ENCODE results near the gene CIDEC.

The CIDEC gene

DNA sequence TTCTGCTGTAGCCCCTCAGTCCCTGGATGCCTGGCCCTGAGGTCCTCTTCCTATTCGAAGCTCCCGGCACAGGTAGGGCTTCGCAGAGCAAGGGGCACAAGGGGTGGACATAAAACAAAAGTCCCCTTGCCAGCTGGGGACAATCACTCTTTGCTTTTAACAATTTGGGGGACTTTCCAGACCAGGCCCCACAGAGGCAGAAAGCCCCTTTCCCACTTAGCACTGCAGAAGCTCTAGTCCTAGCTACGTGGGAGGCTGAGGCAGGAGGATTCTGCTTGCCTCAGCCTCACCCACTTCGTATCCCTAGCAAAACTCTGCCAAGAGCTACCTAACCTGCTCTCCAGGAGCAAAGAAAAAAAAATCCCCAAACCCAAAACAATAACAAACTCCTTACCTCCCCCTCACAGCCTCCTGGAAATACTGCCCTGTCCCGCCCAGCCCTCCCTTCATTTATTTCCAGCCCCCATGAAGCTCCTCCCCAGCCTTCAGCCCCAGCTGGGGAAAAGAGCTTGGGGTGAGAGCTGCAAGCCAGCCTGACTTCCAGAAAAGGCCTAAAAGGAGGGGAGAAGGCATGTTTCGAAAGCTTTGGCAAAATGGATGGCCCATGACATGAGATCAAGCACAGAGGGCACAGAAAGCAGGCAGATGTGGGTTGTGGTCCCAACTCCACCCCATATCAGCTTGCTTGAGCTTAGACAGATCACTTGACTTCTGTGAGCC, at the start of gene CIDEC:
TSS of gene CIDEC (minus strand) at position 424 of the 720 bp plus-strand sequence. CDS start 1,767 bp downstream, outside the sequence.
- in situ Hi-C loops (cut with HindIII; ENCODE audit: low pct_ligation_motif_present, low pct_unique_long_range_greater_than_20kb, low sequenced_read_pairs), result no loop called here
- DNase-seq, result no peak

DNA sequence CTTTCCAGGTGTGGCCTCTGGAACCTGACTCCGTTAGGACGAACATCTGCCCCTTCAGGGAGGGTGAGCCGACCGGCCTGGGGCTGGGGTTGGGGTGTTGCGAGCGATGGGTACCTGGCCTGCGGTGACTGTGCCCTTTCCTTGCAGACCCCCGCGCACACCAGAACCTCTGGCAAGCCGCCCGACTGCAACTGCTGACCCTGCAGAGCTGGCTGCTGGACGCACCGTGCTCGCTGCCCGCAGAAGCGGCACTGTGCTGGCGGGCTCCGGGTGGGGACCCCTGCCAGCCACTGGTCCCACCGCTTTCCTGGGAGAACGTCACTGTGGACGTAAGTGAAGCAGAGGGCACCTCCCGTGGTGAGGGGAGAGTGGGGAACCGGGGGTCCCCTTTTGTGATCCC, 48.1 kb upstream of the CIDEC start:
- DNase-seq, result no peak
- in situ Hi-C loops (cut with HindIII; ENCODE audit: low pct_ligation_motif_present, low pct_unique_long_range_greater_than_20kb, low sequenced_read_pairs), result no loop called here

GRCh38 chr3:9918261-9919038, 38.4 kb upstream of the CIDEC start:
- DNase-seq, result no peak
- in situ Hi-C loops (cut with HindIII; ENCODE audit: low pct_ligation_motif_present, low pct_unique_long_range_greater_than_20kb, low sequenced_read_pairs), result no loop called here

DNA sequence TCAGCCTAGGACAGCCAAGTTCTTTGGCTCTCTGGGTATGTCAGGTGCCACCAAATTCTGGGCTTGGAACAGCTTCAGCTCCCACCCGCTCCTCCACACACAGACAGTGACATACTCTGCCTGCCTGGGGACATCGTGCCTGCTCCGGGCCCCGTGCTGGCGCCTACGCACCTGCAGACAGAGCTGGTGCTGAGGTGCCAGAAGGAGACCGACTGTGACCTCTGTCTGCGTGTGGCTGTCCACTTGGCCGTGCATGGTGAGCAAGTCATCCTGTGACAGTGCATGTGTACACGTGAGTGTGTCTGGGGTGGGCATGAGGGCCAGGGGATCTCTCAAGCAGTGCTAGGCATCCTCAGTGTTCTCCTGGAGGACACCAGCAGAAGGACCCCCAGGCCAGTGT, 37.8 kb upstream of the CIDEC start:
- in situ Hi-C loops (cut with HindIII; ENCODE audit: low pct_ligation_motif_present, low pct_unique_long_range_greater_than_20kb, low sequenced_read_pairs), result no loop called here
- no peak for DNase-seq

- in situ Hi-C loops (cut with HindIII; ENCODE audit: low pct_ligation_motif_present, low pct_unique_long_range_greater_than_20kb, low sequenced_read_pairs), result no loop called here
- peak; percentile 87 for DNase-seq
Observed at GRCh38 chr3:9916734-9917680, 37.0 kb upstream of the CIDEC start, which contains the start of gene IL17RC. TSS of gene IL17RC (plus strand) at chr3:9917098. CDS start at chr3:9917316, 218 bp downstream.

DNA sequence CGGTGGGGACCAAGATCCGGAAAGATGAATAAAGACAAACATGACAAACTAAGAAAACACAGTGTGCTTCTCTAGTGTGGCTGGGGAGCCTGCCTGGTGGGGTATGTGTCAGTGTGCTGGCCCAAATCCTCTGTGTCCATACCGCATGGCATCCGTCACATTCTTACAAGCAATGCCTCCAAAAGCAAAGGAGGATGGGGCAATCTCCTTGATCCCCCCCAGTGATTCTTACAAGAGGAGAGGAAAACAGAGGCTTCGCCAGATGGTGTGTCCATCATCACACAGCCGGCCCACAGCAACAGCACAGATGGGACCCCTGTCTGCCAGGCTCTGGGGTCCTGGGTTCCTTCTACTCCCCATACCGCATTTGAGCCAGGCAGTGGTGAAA, 36.3 kb upstream of the CIDEC start:
- DNase-seq, result no peak
- in situ Hi-C loops (cut with HindIII; ENCODE audit: low pct_ligation_motif_present, low pct_unique_long_range_greater_than_20kb, low sequenced_read_pairs), result no loop called here

DNA sequence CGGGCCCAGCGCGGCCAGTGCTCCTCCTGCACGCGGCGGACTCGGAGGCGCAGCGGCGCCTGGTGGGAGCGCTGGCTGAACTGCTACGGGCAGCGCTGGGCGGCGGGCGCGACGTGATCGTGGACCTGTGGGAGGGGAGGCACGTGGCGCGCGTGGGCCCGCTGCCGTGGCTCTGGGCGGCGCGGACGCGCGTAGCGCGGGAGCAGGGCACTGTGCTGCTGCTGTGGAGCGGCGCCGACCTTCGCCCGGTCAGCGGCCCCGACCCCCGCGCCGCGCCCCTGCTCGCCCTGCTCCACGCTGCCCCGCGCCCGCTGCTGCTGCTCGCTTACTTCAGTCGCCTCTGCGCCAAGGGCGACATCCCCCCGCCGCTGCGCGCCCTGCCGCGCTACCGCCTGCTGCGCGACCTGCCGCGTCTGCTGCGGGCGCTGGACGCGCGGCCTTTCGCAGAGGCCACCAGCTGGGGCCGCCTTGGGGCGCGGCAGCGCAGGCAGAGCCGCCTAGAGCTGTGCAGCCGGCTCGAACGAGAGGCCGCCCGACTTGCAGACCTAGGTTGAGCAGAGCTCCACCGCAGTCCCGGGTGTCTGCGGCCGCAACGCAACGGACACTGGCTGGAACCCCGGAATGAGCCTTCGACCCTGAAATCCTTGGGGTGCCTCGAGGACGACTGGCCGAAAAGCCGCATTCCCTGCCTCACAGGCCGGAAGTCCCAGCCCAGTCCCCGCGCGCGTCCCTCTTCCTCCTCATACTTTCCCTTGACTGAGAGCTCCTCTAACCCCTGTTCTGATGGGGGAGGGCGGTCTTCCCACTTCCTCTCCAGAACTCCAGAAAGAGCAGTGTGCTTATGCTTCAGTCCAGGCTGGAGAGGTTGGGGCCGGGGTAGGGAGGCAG, 35.4 kb upstream of the CIDEC start:
- in situ Hi-C loops (cut with HindIII; ENCODE audit: low pct_ligation_motif_present, low pct_unique_long_range_greater_than_20kb, low sequenced_read_pairs), result no loop called here
- peak; percentile 51 for DNase-seq

DNA sequence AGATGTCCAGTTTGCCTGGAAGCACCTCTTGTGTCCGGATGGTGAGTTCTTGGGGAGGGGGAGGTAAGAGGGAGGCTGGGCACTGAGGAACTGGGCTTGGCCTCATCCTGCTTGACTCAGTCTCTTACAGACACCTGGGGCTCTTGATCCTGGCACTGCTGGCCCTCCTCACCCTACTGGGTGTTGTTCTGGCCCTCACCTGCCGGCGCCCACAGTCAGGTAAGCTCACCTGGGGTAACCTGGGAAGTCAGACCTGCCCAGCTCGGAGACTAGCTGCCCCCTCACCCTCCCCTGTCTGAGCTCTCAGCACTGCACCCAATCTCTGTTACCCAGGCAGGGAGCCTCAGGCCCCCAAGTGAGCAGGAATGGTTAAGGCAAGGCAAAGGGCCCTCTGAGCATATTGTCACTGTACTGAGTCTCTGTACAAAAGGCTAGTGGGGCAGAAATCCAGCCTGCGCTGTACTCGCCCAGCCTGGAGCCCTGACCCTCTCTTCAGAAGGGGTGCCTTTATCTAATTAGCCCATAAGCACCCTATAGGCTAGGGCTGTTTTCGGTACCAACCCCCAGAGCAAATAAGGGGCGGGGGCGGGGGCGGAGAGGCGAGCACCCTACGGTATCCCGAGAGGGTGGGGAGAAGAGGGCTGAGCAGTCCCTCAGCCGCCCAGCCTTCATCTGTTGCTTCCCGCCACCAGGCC, 34.7 kb upstream of the CIDEC start:
- no peak for DNase-seq
- in situ Hi-C loops (cut with HindIII; ENCODE audit: low pct_ligation_motif_present, low pct_unique_long_range_greater_than_20kb, low sequenced_read_pairs), result no loop called here

DNA sequence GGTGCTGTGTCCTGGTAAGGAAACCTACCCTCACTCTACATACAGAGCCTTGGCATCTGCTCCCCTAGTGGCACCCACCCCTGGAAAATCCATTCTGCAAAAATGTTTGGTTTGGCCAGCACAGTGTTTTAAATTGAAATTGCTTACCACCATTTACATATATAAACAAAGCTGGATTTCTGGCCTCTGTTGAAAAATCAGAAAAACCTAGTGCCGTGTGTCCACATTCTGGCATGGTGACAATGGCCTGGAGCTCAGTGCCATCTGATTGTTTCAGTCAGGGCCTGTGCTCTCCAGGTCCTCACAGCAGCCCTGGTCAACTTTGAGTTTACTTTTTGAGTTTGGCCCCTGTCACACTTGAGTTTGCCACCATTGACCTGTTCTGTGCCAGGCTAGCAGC, 34.0 kb upstream of the CIDEC start:
- DNase-seq, result no peak
- in situ Hi-C loops (cut with HindIII; ENCODE audit: low pct_ligation_motif_present, low pct_unique_long_range_greater_than_20kb, low sequenced_read_pairs), result no loop called here

- in situ Hi-C loops (cut with HindIII; ENCODE audit: low pct_ligation_motif_present, low pct_unique_long_range_greater_than_20kb, low sequenced_read_pairs), result no loop called here
- no peak for DNase-seq
Observed at GRCh38 chr3:9913601-9914000, 33.5 kb upstream of the CIDEC start.

- in situ Hi-C loops (cut with HindIII; ENCODE audit: low pct_ligation_motif_present, low pct_unique_long_range_greater_than_20kb, low sequenced_read_pairs), result no loop called here
- DNase-seq, result no peak
Observed at GRCh38 chr3:9912294-9912935, 32.4 kb upstream of the CIDEC start.

DNA sequence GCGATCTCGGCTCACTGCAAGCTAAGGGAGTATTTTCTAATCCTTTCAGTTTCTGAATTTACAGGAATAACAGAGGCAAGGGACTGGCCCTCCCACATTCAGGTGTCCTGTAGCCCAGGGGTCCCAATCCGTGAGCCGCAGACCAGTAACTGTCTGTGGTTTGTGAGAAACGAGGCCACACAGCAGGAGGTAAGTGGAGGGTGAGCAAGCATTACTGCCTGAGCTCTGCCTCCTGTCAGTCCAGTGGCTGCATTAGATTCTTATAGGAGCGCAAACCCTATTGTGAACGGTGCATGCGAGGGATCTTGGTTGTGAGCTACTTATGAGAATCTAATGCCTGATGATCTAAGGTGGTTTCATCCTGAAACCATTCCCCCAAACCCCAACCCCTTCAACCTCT, 31.8 kb upstream of the CIDEC start:
- DNase-seq, result no peak
- in situ Hi-C loops (cut with HindIII; ENCODE audit: low pct_ligation_motif_present, low pct_unique_long_range_greater_than_20kb, low sequenced_read_pairs), result no loop called here

GRCh38 chr3:9909221-9910013, 29.4 kb upstream of the CIDEC start:
- in situ Hi-C loops (cut with HindIII; ENCODE audit: low pct_ligation_motif_present, low pct_unique_long_range_greater_than_20kb, low sequenced_read_pairs), result no loop called here

GRCh38 chr3:9908286-9908685, 28.2 kb upstream of the CIDEC start:
- no peak for DNase-seq
- in situ Hi-C loops (cut with HindIII; ENCODE audit: low pct_ligation_motif_present, low pct_unique_long_range_greater_than_20kb, low sequenced_read_pairs), result no loop called here

More at GRCh38 chr3:9909221-9910013, 29.4 kb upstream of the CIDEC start:
- no peak for DNase-seq

- in situ Hi-C loops (cut with HindIII; ENCODE audit: low pct_ligation_motif_present, low pct_unique_long_range_greater_than_20kb, low sequenced_read_pairs), result no loop called here
- DNase-seq, result no peak
Observed at GRCh38 chr3:9906480-9906879, 26.4 kb upstream of the CIDEC start.

DNA sequence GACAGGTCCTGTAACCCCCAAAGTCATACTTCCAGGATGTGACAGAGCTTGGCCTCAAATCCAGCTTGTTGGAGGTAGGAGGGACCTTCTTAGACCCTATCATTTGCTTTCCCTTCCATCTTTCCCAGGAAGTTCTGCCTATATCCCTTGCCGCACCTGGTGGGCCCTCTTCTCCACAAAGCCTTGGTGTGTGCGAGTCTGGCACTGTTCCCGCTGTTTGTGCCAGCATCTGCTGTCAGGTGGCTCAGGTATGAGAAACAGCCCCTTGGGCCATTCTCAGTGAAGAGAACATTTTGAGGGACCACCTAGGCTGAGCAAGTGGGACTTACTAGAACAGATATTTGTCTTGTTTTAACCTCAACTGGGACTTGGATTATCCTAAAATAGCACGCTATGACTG, 23.9 kb upstream of the CIDEC start:
- in situ Hi-C loops (cut with HindIII; ENCODE audit: low pct_ligation_motif_present, low pct_unique_long_range_greater_than_20kb, low sequenced_read_pairs), result no loop called here
- no peak for DNase-seq

Data from ACHN (cell line).